Spleen (tissue), 11 donors: ENCODE measurements around the gene LARP4B. TPM values are rescaled to one million over a fixed set of nuclear protein-coding genes. Genes with fewer than 3 reads are reported as not detected.

Experiments
- DNase-seq: peaks from one replicate; pipeline ENCODE4 v3.0.0-alpha.2; 2020
- H3K27ac ChIP-seq, 8 donors: fragments of 200-600 bp; sonication (generic) in 7 of 8; 1 replicate in 4 of 8; 2 replicates in 4 of 8; pipeline versions ENCODE4 v1.5.0 to v1.8.0; 2016 to 2021; ENCODE audit warnings: inconsistent platforms in 4 of 8, mild to moderate bottlenecking in 4 of 8, moderate library complexity in 1 of 8
- H3K27me3 ChIP-seq, 7 donors: fragments of 200-600 bp; sonication (generic) in 6 of 7; replicated peaks in 1 of 7; 1 replicate in 4 of 7; 2 replicates in 3 of 7; pipeline versions ENCODE4 v1.5.0 to v1.8.0; 2016 to 2021; ENCODE audit warnings: inconsistent platforms in 3 of 7, mild to moderate bottlenecking in 1 of 7
- H3K36me3 ChIP-seq, 6 donors: fragments of 200-600 bp; sonication (generic) in 5 of 6; 1 replicate in 4 of 6; 2 replicates in 2 of 6; pipeline versions ENCODE4 v1.5.0 to v1.8.0; 2016 to 2021; ENCODE audit warnings: inconsistent platforms in 2 of 6
- H3K4me1 ChIP-seq, 6 donors: fragments of 200-600 bp; sonication (generic) in 5 of 6; 1 replicate in 3 of 6; 2 replicates in 3 of 6; pipeline versions ENCODE4 v1.5.0 to v1.8.0; 2016 to 2021; ENCODE audit warnings: inconsistent platforms in 3 of 6
- H3K4me3 ChIP-seq, 8 donors: fragments of 200-600 bp; sonication (generic) in 7 of 8; 1 replicate in 4 of 8; 2 replicates in 4 of 8; pipeline versions ENCODE4 v1.5.0 to v1.8.0; 2016 to 2021; ENCODE audit warnings: inconsistent platforms in 4 of 8, mild to moderate bottlenecking in 4 of 8, moderate library complexity in 2 of 8
- H3K9me3 ChIP-seq, 8 donors: fragments of 200-600 bp; sonication (generic) in 7 of 8; 1 replicate in 4 of 8; 2 replicates in 4 of 8; pipeline versions ENCODE4 v1.5.0 to v1.8.0; 2016 to 2021; ENCODE audit warnings: inconsistent platforms in 4 of 8
- POLR2A ChIP-seq, 3 donors: fragments of 450-650 bp; IDR thresholded peaks; one replicate each; pipeline ENCODE4 v1.5.1; 2017; ENCODE audit warnings: antibody characterized with exemption in 3 of 3, mild to moderate bottlenecking in 1 of 3
- POLR2AphosphoS5 ChIP-seq, 3 donors: sonication (generic); formaldehyde crosslinking; IDR thresholded peaks; one replicate each; pipeline ENCODE4 v1.5.1; 2017; ENCODE audit warnings: antibody characterized with exemption in 3 of 3
- WGBS, 5 donors: extraction: QIAGEN DNeasy Blood & Tissue Kit in 3 of 5; methylation state at CpG; one replicate each; pipeline versions ENCODE4 v1.1.5 to v1.1.7; 2013 to 2018; 5-methylcytosine and 5-hydroxymethylcytosine counted together
- intact Hi-C: fragments of 100-400 bp; cut with DNase I; formaldehyde crosslinking; loops from one replicate; pipeline ENCODE4 v1.15.0; 2023; ENCODE audit warnings: low total_unique reads
- polyA plus RNA-seq, 3 donors: library from polyadenylated mRNA; stranded (reverse); fragments of 200-250 nt; gene quantifications; one replicate each; pipeline ENCODE4 v1.2.1, GENCODE V29; 2013
- total RNA-seq, 7 donors: library from RNA; depleted of rRNA in 3 of 7; stranded (reverse); fragments of >200 nt in 3 of 7; fragmentation: NEBNext Ultra II Directional in 4 of 7; extraction: Animal tissue kit (Norgen Biotek cat#: 25700) in 4 of 7; gene quantifications; one replicate each; pipeline versions ENCODE4 v1.1.0 to v1.2.1, GENCODE V29; 2016 to 2021
- TF ChIP-seq, protein P1 (sequence below), 11 experiments: fragments of 200-600 bp in 7 of 11; fragments of 450-650 bp in 4 of 11; sonication (generic) in 4 of 11; IDR thresholded peaks in 8 of 11; conservative IDR thresholded peaks in 3 of 11; 1 replicate in 7 of 11; 2 replicates in 4 of 11; pipeline versions ENCODE4 v1.4.0 to v1.8.0; 2016 to 2021; ENCODE audit warnings: antibody characterized with exemption in 11 of 11, inconsistent platforms in 4 of 11, mild to moderate bottlenecking in 1 of 11
- donor health status: healthy with polysubstance abuse.
- donor health status: DM: no; HTN: no; CAD: no; lungs with moderate emphysema.
- donor health status: DM: no; HTN: no; CAD: no.
- donor health status: Bipolar disorder and iron deficiency.
- donor health status: healthy.
- donor health status: DM: no; HTN: no; CAD: no.
- donor health status: DM: yes; HTN: yes; CAD: no.

LARP4B gene
- total and polyA plus RNA-seq, 10 donors, result 12.7 to 163 (median 88.7) TPM

DNA sequence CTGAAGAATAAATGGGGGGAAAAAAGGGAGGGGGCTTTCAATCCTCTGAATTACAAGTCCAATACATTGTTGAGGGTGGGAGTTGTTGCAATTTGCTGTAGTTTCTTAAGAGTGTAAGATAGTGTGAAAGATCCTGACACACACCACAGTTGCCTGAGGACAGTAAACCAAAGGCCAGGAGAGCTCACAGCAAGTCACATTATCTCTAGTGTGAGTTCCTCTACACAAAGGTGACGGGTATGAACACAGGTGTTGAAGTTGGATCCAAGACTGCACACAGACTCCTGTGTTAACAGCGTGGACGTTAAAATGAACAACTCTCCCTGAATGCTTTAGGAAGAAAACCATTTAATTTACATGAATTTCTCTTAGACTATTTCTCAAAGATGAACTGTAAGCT, 12.0 kb downstream of the LARP4B start:
- no peak for DNase-seq
- WGBS, 5 donors, result 84 to 88% (median 87%) methylated on average over 3 of the region's 3 CpGs
- Histone ChIP-seq H3K36me3 (peaks cover 0 to 49% (median 0%) of the 10 kb centered on the region in 6 donors), H3K9me3 (no peaks in the 10 kb centered on the region), H3K4me3 (no peak overlapping the region), H3K27ac (no peak overlapping the region), H3K4me1 (peaks cover 5 to 69% (median 41%) of the 10 kb centered on the region in 6 donors), H3K27me3 (no peaks in the 10 kb centered on the region)
- intact Hi-C loops, result no loop called here
- TF ChIP-seq, protein P1, sequence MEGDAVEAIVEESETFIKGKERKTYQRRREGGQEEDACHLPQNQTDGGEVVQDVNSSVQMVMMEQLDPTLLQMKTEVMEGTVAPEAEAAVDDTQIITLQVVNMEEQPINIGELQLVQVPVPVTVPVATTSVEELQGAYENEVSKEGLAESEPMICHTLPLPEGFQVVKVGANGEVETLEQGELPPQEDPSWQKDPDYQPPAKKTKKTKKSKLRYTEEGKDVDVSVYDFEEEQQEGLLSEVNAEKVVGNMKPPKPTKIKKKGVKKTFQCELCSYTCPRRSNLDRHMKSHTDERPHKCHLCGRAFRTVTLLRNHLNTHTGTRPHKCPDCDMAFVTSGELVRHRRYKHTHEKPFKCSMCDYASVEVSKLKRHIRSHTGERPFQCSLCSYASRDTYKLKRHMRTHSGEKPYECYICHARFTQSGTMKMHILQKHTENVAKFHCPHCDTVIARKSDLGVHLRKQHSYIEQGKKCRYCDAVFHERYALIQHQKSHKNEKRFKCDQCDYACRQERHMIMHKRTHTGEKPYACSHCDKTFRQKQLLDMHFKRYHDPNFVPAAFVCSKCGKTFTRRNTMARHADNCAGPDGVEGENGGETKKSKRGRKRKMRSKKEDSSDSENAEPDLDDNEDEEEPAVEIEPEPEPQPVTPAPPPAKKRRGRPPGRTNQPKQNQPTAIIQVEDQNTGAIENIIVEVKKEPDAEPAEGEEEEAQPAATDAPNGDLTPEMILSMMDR (IDR thresholded peaks at IDR 0.05 in 8 of 11, conservative IDR thresholded peaks at IDR 0.05 in 3 of 11), result no peak
- no peak for TF ChIP-seq POLR2AphosphoS5 (IDR thresholded peaks at IDR 0.05)
- no peak for TF ChIP-seq POLR2A (IDR thresholded peaks at IDR 0.05)

DNA sequence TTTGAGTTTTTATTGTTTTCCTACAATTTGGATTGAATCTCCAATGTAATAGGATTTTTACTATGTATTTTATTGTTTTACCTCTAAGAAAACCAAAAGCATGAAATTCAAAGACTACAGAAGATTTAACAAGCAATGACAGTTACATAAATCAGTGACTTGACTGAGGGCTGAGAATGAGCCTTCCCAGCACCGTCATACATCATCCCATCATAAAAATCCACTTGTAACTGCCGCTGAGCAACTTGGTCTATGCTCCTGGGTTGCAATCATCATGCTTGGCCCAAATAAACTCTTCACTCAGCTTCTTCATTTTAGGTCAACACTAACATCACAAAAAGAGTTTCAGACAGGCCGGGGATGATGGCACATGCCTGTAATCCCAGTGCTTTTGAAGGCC, 13.5 kb downstream of the LARP4B start:
- no peak overlapping the region for H3K4me3 ChIP-seq
- H3K27me3 ChIP-seq, result no peaks in the 10 kb centered on the region
- WGBS, 5 donors, result 91 to 98% (median 95%) methylated on average over 3 of the region's 3 CpGs
- peaks cover 0 to 43% (median 0%) of the 10 kb centered on the region in 6 donors for H3K36me3 ChIP-seq
- no peak for TF ChIP-seq POLR2AphosphoS5 (IDR thresholded peaks at IDR 0.05)
- TF ChIP-seq, protein P1 (IDR thresholded peaks at IDR 0.05 in 8 of 11, conservative IDR thresholded peaks at IDR 0.05 in 3 of 11), result no peak
- no peak for TF ChIP-seq POLR2A (IDR thresholded peaks at IDR 0.05)
- intact Hi-C loops, result no loop called here
- H3K9me3 ChIP-seq, result no peaks in the 10 kb centered on the region
- no peak for DNase-seq
- H3K4me1 ChIP-seq, result peaks cover 4 to 62% (median 30%) of the 10 kb centered on the region in 6 donors
- no peak overlapping the region for H3K27ac ChIP-seq

DNA sequence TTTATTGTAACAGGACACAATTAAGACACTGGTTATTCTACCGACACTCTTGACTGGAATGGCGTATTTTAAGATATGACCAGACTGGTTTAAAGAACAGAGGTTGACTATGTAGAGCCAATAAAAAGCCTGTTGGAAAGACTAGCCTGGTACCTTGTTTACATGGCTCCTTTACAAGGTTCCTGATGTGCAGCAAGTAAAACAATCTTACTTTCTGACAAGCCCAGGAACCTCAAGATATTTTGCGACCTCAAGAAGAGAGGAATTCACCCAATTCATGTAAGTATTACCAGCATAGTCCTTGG, 14.1 kb downstream of the LARP4B start:
- H3K27me3 ChIP-seq, result no peaks in the 10 kb centered on the region
- no peak overlapping the region for H3K27ac ChIP-seq
- intact Hi-C loops, result no loop called here
- no peak for DNase-seq
- WGBS, 5 donors, result 95 to 100% (median 98%) methylated on average over 3 of the region's 3 CpGs
- peaks cover 0 to 36% (median 0%) of the 10 kb centered on the region in 6 donors for H3K36me3 ChIP-seq
- TF ChIP-seq, protein P1 (IDR thresholded peaks at IDR 0.05 in 8 of 11, conservative IDR thresholded peaks at IDR 0.05 in 3 of 11), result no peak
- TF ChIP-seq POLR2AphosphoS5 (IDR thresholded peaks at IDR 0.05) (no peak), POLR2A (IDR thresholded peaks at IDR 0.05) (no peak)
- H3K9me3 ChIP-seq, result no peaks in the 10 kb centered on the region
- no peak overlapping the region for H3K4me3 ChIP-seq
- H3K4me1 ChIP-seq, result peaks cover 4 to 60% (median 25%) of the 10 kb centered on the region in 6 donors

DNA sequence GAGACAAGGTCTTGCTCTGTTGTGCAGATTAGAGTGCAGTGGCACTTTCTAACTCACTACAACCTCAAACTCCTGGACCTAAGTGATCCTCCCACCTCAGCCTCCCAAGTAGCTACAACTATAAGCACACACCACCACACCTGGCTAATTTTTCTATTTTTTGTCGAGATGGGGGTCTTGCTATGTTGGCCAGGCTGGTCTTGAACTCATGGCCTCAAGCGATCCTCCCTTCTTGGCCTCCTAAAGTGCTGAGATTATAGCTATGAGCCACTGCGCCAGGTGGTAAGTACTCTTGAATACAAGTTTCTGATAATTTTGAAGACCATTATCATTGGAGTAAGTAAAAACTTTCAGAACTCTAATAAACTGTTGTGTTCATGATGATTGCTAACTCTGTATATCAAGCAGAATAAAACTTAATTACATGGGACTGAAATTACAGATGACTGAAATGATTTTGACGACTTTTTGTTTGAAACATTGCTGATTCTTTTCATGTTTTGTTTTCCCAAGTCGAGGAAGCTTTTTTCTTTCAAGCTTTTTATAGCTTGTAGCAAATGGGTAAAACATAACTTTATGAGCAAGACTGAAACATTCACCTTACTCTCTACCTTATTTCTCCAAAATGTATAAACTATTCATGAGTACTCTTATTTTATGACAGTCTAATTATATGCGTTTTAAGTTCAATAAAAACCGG, 14.6 kb downstream of the LARP4B start:
- Histone ChIP-seq H3K36me3 (peaks cover 0 to 35% (median under 1%) of the 10 kb centered on the region in 6 donors), H3K9me3 (no peaks in the 10 kb centered on the region), H3K27ac (no peak overlapping the region), H3K27me3 (no peaks in the 10 kb centered on the region), H3K4me3 (no peak overlapping the region), H3K4me1 (peaks cover 4 to 55% (median 20%) of the 10 kb centered on the region in 6 donors)
- intact Hi-C loops, result no loop called here
- TF ChIP-seq, protein P1 (IDR thresholded peaks at IDR 0.05 in 8 of 11, conservative IDR thresholded peaks at IDR 0.05 in 3 of 11), result no peak
- 95 to 97% (median 97%) methylated on average over 7 of the region's 7 CpGs for WGBS, 5 donors
- no peak for DNase-seq
